Peyer's patch (tissue), 4 donors: ENCODE data around the gene HLA-DRB5.

Experiments used
- POLR2A ChIP-seq, 2 donors: fragments of 450-650 bp; IDR thresholded peaks; one replicate each; pipeline ENCODE4 v1.5.1; 2017; ENCODE audit warnings: antibody characterized with exemption in 2 of 2, mild to moderate bottlenecking in 2 of 2, moderate library complexity in 2 of 2
- TF ChIP-seq, protein P1 (sequence below), 6 experiments: fragments of 450-650 bp in 4 of 6; fragments of 200-600 bp in 2 of 6; sonication (generic) in 1 of 6; IDR thresholded peaks; one replicate each; pipeline ENCODE4 v1.5.1; 2017 to 2019; ENCODE audit warnings: antibody characterized with exemption in 6 of 6, mild to moderate bottlenecking in 3 of 6, moderate library complexity in 1 of 6

DNA sequence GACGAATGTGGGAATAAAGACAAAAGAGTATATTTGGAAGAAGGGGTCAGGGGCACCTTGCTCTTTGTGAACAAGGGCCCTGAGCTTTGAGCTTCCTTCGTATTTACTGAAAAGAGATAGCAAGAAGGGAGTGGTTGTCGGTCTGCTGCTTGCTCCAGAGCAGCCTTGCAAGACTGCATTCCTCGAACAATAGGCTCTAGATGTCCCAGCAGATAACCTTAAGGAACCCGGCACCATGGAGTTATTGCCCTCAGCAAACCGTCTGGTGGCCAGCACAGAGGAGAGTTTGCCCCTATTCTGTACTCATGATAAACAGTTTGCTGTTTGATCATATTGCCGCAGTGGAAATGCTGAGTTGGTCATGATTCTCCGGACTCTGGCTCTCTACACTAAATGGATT lies 36.9 kb upstream of the HLA-DRB5 start:
- TF ChIP-seq, protein P1, sequence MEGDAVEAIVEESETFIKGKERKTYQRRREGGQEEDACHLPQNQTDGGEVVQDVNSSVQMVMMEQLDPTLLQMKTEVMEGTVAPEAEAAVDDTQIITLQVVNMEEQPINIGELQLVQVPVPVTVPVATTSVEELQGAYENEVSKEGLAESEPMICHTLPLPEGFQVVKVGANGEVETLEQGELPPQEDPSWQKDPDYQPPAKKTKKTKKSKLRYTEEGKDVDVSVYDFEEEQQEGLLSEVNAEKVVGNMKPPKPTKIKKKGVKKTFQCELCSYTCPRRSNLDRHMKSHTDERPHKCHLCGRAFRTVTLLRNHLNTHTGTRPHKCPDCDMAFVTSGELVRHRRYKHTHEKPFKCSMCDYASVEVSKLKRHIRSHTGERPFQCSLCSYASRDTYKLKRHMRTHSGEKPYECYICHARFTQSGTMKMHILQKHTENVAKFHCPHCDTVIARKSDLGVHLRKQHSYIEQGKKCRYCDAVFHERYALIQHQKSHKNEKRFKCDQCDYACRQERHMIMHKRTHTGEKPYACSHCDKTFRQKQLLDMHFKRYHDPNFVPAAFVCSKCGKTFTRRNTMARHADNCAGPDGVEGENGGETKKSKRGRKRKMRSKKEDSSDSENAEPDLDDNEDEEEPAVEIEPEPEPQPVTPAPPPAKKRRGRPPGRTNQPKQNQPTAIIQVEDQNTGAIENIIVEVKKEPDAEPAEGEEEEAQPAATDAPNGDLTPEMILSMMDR (IDR thresholded peaks at IDR 0.05): no peak
- no peak for TF ChIP-seq POLR2A (IDR thresholded peaks at IDR 0.05)
